Kidney (tissue), 14 donors: Measurements from ENCODE around the gene ING4. TPM values are rescaled to one million over a fixed set of nuclear protein-coding genes. Genes with fewer than 3 reads are reported as not detected.

Source experiments
- DNase-seq, 5 donors: peaks; one replicate each; pipeline ENCODE4 v3.0.0-alpha.2; 2013 to 2020
- FAIRE-seq: peaks from 2 replicates; lab custom pipeline; 2012; peaks lifted over from hg19 to GRCh38; lab: Jason Lieb, UNC
- H3K27ac ChIP-seq, 2 donors: one replicate each; pipeline ENCODE4 v1.7.0; 2013; ENCODE audit warnings: low read depth in 2 of 2, low read length in 2 of 2, inconsistent platforms in 1 of 2
- H3K27me3 ChIP-seq: one replicate; pipeline ENCODE4 v1.7.1; 2013; ENCODE audit warnings: low read length, inconsistent platforms; ENCODE audit not compliant: control insufficient read depth, insufficient read depth
- H3K36me3 ChIP-seq, 3 donors: one replicate each; pipeline versions ENCODE4 v1.7.0 to v1.7.1; 2013; ENCODE audit warnings: low read length in 3 of 3, control low read depth in 1 of 3, inconsistent platforms in 1 of 3; ENCODE audit not compliant: insufficient read depth in 3 of 3, control insufficient read depth in 2 of 3
- H3K4me1 ChIP-seq, 3 donors: one replicate each; pipeline versions ENCODE4 v1.7.0 to v1.7.1; 2013; ENCODE audit warnings: low read length in 3 of 3, inconsistent platforms in 1 of 3, low read depth in 1 of 3; ENCODE audit not compliant: control insufficient read depth in 2 of 3, insufficient read depth in 2 of 3
- H3K4me3 ChIP-seq, 3 donors: one replicate each; pipeline versions ENCODE4 v1.7.0 to v1.8.1; 2013; ENCODE audit warnings: low read length in 3 of 3, control low read depth in 1 of 3, inconsistent platforms in 1 of 3
- H3K9ac ChIP-seq, 3 donors: one replicate each; pipeline versions ENCODE4 v1.7.0 to v1.7.1; 2013; ENCODE audit warnings: low read length in 3 of 3, control low read depth in 1 of 3, inconsistent platforms in 1 of 3
- H3K9me3 ChIP-seq, 3 donors: one replicate each; pipeline versions ENCODE4 v1.7.0 to v1.7.1; 2013; ENCODE audit warnings: low read length in 3 of 3, control low read depth in 1 of 3, inconsistent platforms in 1 of 3; ENCODE audit not compliant: control insufficient read depth in 2 of 3, insufficient read depth in 1 of 3
- CTCF ChIP-seq: IDR thresholded peaks from 3 replicates; pipeline ENCODE4 v1.5.1; 2012; ENCODE audit warnings: mild to moderate bottlenecking, moderate library complexity, borderline replicate concordance; ENCODE audit not compliant: insufficient read depth; ENCODE audit errors: extremely low read depth
- intact Hi-C: fragments of 100-400 bp; cut with DNase I; formaldehyde crosslinking; loops from one replicate; pipeline ENCODE4 v1.11.1; 2022
- polyA plus RNA-seq: library from polyadenylated mRNA; stranded (reverse); fragments of 350-450 nt; fragmentation: Illumina TruSeq; extraction: RNeasy Lipid Tissue Mini Kit (QIAGEN cat#74804); gene quantifications from one replicate; pipeline ENCODE4 v1.2.3, GENCODE V29; 2014; ENCODE audit warnings: low read depth, low replicate concordance; ENCODE audit not compliant: insufficient read depth
- total RNA-seq: library from RNA; stranded (reverse); fragmentation: NEBNext Ultra II Directional; extraction: Animal tissue kit (Norgen Biotek cat#: 25700); gene quantifications from one replicate; pipeline ENCODE4 v1.2.1, GENCODE V29; 2021
- donor health status: control.
- donor health status: control.
- donor health status: control.
- donor health status: control.
- donor health status: control.
- donor health status: DM: yes; HTN: yes; CAD: no.
- donor health status: Normal renal cell carcinoma (clear cell type).

The ING4 gene
- total and polyA plus RNA-seq, 2 donors from 2014 or later, result 42.6 to 56.0 TPM

- no peak for TF ChIP-seq CTCF
- no peaks in the 10 kb centered on the region for H3K27me3 ChIP-seq
- no peak for FAIRE-seq
- intact Hi-C loops, result no loop called here
- peak in 2 of 5 donors; percentile 15 to 33 for DNase-seq
- H3K27ac ChIP-seq, result no peak overlapping the region
- peaks cover 0 to 5% (median 0%) of the 10 kb centered on the region in 3 donors for H3K4me1 ChIP-seq
- no peak overlapping the region for H3K4me3 ChIP-seq
- no peak overlapping the region for H3K9ac ChIP-seq
- H3K9me3 ChIP-seq, result no peaks in the 10 kb centered on the region
- H3K36me3 ChIP-seq, result no peaks in the 10 kb centered on the region
Observed at GRCh38 chr12:6703631-6704030, 40.7 kb upstream of the ING4 start.

GRCh38 chr12:6701078-6701768 lies 38.3 kb upstream of the ING4 start:
- H3K27me3 ChIP-seq, result no peaks in the 10 kb centered on the region
- intact Hi-C loops, result no loop called here

GRCh38 chr12:6700646-6701051 lies 37.7 kb upstream of the ING4 start, which contains the start of gene PIANP:
Gene PIANP, minus strand, starts transcription at chr12:6700815. Its CDS starts 2,754 bp downstream, at chr12:6698061.
- H3K4me1 ChIP-seq, result peaks cover 0 to 5% (median 0%) of the 10 kb centered on the region in 3 donors
- no peak within 1 kb of the TSS for H3K27ac ChIP-seq
- H3K9ac ChIP-seq, result peak within 1 kb of the TSS in 1 of 3 donors; percentile 40
- H3K27me3 ChIP-seq, result no peaks in the 10 kb centered on the region
- no peaks in the 10 kb centered on the region for H3K9me3 ChIP-seq
- intact Hi-C loops, result no loop called here
- FAIRE-seq, result no peak
- H3K4me3 ChIP-seq, result peak within 1 kb of the TSS in 1 of 3 donors; percentile 65
- no peaks in the 10 kb centered on the region for H3K36me3 ChIP-seq
- peak; percentile 73 to 91 (median 87) for DNase-seq
- TF ChIP-seq CTCF, result no peak

More at GRCh38 chr12:6701078-6701768, 38.3 kb upstream of the ING4 start:
- TF ChIP-seq CTCF, result no peak
- Histone ChIP-seq H3K9me3 (no peaks in the 10 kb centered on the region), H3K36me3 (no peaks in the 10 kb centered on the region), H3K9ac (peak overlapping the region in 1 of 3 donors; percentile 40), H3K27ac (no peak overlapping the region), H3K4me3 (peak overlapping the region in 1 of 3 donors; percentile 65), H3K4me1 (peaks cover 0 to 5% (median 0%) of the 10 kb centered on the region in 3 donors)
- no peak for DNase-seq
- FAIRE-seq, result no peak
